C1 segment of cervical spinal cord (tissue), 14 donors: ENCODE data around the gene URB1.
"Not testable (repeated sequence)": the region's sequence is repeated elsewhere in the genome, so short reads cannot be mapped to it uniquely, and the experiment has no call there.

ENCODE experiments used
- DNase-seq, 14 donors: peaks; one replicate each; lab custom pipeline; 2025; lab: John Stamatoyannopoulos, UW

URB1 gene

GRCh38 chr21:32392880-32393676 is at the start of gene URB1:
URB1 (minus strand) TSS chr21:32393012; CDS start chr21:32392910, 102 bp downstream.
- DNase-seq, result peak; percentile 56 to 97 (median 89)

- DNase-seq, result no peak
Measured at GRCh38 chr21:32437729-32438128, 44.9 kb upstream of the URB1 start.

GRCh38 chr21:32432982-32433660 is 40.3 kb upstream of the URB1 start:
- DNase-seq, result not testable (repeated sequence)

- DNase-seq, result no peak
Measured at GRCh38 chr21:32427958-32428623, 35.3 kb upstream of the URB1 start.

- peak in 8 of 14 donors; percentile 9 to 67 (median 22) for DNase-seq
Measured at GRCh38 chr21:32426592-32427051, 33.8 kb upstream of the URB1 start.

- no peak for DNase-seq
Measured at GRCh38 chr21:32426066-32426465, 33.3 kb upstream of the URB1 start.

GRCh38 chr21:32425628-32426027 is 32.8 kb upstream of the URB1 start:
- DNase-seq, result no peak

- DNase-seq, result no peak
Measured at GRCh38 chr21:32424674-32425073, 31.9 kb upstream of the URB1 start.

- no peak for DNase-seq
Measured at GRCh38 chr21:32424191-32424535, 31.4 kb upstream of the URB1 start.

- DNase-seq, result peak in 1 of 14 donors; percentile 5
Measured at GRCh38 chr21:32423320-32424190, 30.7 kb upstream of the URB1 start.

- DNase-seq, result no peak
Measured at GRCh38 chr21:32422064-32422463, 29.3 kb upstream of the URB1 start.

- DNase-seq, result no peak
Measured at GRCh38 chr21:32418146-32418545, 25.3 kb upstream of the URB1 start.

GRCh38 chr21:32415451-32416398 is 22.9 kb upstream of the URB1 start:
- DNase-seq, result no peak

GRCh38 chr21:32414579-32415358 is 22.0 kb upstream of the URB1 start:
- peak in 3 of 14 donors; percentile 12 to 19 (median 16) for DNase-seq

GRCh38 chr21:32413697-32414578 is 21.1 kb upstream of the URB1 start:
- peak in 5 of 14 donors; percentile 18 to 60 (median 30) for DNase-seq

GRCh38 chr21:32413015-32413504 is 20.2 kb upstream of the URB1 start:
- peak in 8 of 14 donors; percentile 25 to 60 (median 47) for DNase-seq

GRCh38 chr21:32412162-32413014 is 19.6 kb upstream of the URB1 start, which contains the start of gene EVA1C:
EVA1C (plus strand) TSS chr21:32412706; CDS start chr21:32412854, 148 bp downstream.
- peak in 9 of 14 donors; percentile 41 to 87 (median 72) for DNase-seq
